A549 treated with AZD9567 at 1 μM for 4 hours (cell line): ENCODE results near the gene SH3PXD2B. TPM values are rescaled to one million over a fixed set of nuclear protein-coding genes. Genes with fewer than 3 reads are reported as not detected.

Experiments
- total RNA-seq: library from RNA; stranded (reverse); fragments of 200-300 nt; extraction: Qiagen RNA extraction; gene quantifications from 5 replicates; pipeline ENCODE4 v1.2.3, GENCODE V29; 2022; ENCODE audit not compliant: insufficient read depth

Gene SH3PXD2B
- 16.7 to 23.8 TPM (median 17.8 TPM) in 5 replicates for total RNA-seq

DNA sequence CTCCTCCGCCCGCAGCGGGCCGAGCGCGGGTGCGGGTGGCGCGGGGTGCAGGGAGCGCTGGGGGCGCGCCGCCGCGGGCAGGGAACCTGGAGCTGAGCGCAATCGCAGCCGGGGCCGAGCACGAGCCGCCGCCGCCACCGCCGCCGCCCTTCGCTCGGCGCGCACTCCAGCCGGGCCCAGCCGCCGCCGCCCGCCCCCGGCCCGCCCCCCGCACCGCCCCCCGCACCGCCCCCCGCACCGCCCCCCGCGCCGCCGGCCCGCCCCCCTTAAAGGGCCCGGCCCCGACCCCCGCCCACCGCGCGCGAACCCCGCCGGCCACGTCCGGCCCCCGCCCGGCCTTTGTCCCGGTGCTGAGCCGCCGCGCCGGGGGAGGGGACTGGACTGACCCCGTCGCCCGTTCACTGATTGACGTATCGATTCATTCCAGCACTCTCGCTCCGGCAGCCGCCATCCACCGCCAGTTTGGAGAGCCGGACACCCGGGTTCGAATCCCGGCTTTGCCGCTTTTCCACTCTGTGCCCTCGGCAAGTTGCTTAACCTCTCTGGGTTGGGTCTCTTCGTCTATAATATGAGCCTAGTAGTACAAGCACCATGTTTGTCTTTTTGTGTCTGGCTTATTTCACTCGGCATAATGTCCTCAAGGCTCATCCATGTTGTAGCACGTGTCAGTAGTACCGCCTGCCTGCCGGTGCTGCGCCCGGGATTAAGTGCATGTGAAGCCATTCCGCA is at the start of gene SH3PXD2B:
Gene SH3PXD2B (minus strand): TSS at position 168 of the 729 bp plus-strand sequence. CDS start 173 bp downstream, outside the sequence.

GRCh38 chr5:172283020-172283861 is 171.1 kb downstream of the SH3PXD2B start, which contains the start of gene UBTD2:
Gene UBTD2 (minus strand): TSS chr5:172283764. CDS start chr5:172283665, 99 bp downstream.

Other genes with a start within 250 kb of the SH3PXD2B start
- gene UBTD2, start 170.8 kb downstream of the SH3PXD2B start, total RNA-seq = 13.9 to 21.3 TPM (median 16.8 TPM) in 5 replicates
- gene NEURL1B, start 186.7 kb upstream of the SH3PXD2B start, total RNA-seq = 5.0 to 6.9 TPM (median 6.1 TPM) in 5 replicates